GM12892 (cell line): Measurements from ENCODE around the gene PRM1.

ENCODE experiments used
- DNase-seq: peaks from one replicate; pipeline ENCODE4 v3.0.0; 2011; ENCODE audit not compliant: insufficient read length
- FAIRE-seq: peaks from 2 replicates; lab custom pipeline; 2011; peaks lifted over from hg19 to GRCh38; lab: Jason Lieb, UNC
- POLR2A ChIP-seq: IDR thresholded peaks from 2 replicates; pipeline ENCODE4 v1.6.1; 2011; ENCODE audit warnings: low read depth, low read length, control low read depth
- POLR2AphosphoS5 ChIP-seq: IDR thresholded peaks from 2 replicates; pipeline ENCODE4 v1.6.1; 2011; ENCODE audit warnings: low read depth, low read length, control low read depth
- TAF1 ChIP-seq: IDR thresholded peaks from 2 replicates; pipeline ENCODE4 v1.6.1; 2011; ENCODE audit warnings: low read depth, mild to moderate bottlenecking, control low read depth, low read length, borderline replicate concordance

The PRM1 gene

GRCh38 chr16:11242658-11243057 lies 38.5 kb downstream of the PRM1 start:
- no peak for TF ChIP-seq TAF1
- no peak for TF ChIP-seq POLR2AphosphoS5
- no peak for TF ChIP-seq POLR2A
- FAIRE-seq: no peak

GRCh38 chr16:11241480-11242204 lies 39.5 kb downstream of the PRM1 start:
- FAIRE-seq (no peak), DNase-seq (no peak)
- TF ChIP-seq TAF1 (no peak), POLR2AphosphoS5 (no peak), POLR2A (no peak)

More at GRCh38 chr16:11242658-11243057, 38.5 kb downstream of the PRM1 start:
- DNase-seq: no peak

- DNase-seq (no peak), FAIRE-seq (no peak)
- TF ChIP-seq TAF1 (no peak), POLR2AphosphoS5 (no peak), POLR2A (no peak)
Measured at GRCh38 chr16:11240636-11241473, 40.3 kb downstream of the PRM1 start.

GRCh38 chr16:11239644-11240632 lies 41.2 kb downstream of the PRM1 start:
- DNase-seq: no peak
- no peak for FAIRE-seq
- TF ChIP-seq POLR2AphosphoS5 (no peak), TAF1 (no peak), POLR2A (no peak)

GRCh38 chr16:11238272-11239202 lies 42.6 kb downstream of the PRM1 start:
- DNase-seq (no peak), FAIRE-seq (no peak)
- TF ChIP-seq POLR2AphosphoS5: no peak

- FAIRE-seq: no peak
- TF ChIP-seq TAF1 (no peak), POLR2A (no peak), POLR2AphosphoS5 (no peak)
Measured at GRCh38 chr16:11236461-11237254, 44.5 kb downstream of the PRM1 start.

GRCh38 chr16:11235703-11235991 lies 45.5 kb downstream of the PRM1 start:
- DNase-seq (no peak), FAIRE-seq (no peak)
- no peak for TF ChIP-seq POLR2A
- no peak for TF ChIP-seq TAF1
- TF ChIP-seq POLR2AphosphoS5: no peak

More at GRCh38 chr16:11236461-11237254, 44.5 kb downstream of the PRM1 start:
- no peak for DNase-seq

GRCh38 chr16:11234884-11235702 lies 46.0 kb downstream of the PRM1 start:
- TF ChIP-seq POLR2A: no peak
- TF ChIP-seq TAF1: no peak
- TF ChIP-seq POLR2AphosphoS5: no peak
- FAIRE-seq: no peak

GRCh38 chr16:11233727-11234376 lies 47.3 kb downstream of the PRM1 start:
- FAIRE-seq (no peak), DNase-seq (no peak)
- no peak for TF ChIP-seq TAF1
- TF ChIP-seq POLR2AphosphoS5: no peak
- TF ChIP-seq POLR2A: no peak

More at GRCh38 chr16:11234884-11235702, 46.0 kb downstream of the PRM1 start:
- no peak for DNase-seq
